Left renal pelvis (tissue), 4 donors: ENCODE results near the gene ADAM23. TPM values are rescaled to one million over a fixed set of nuclear protein-coding genes. Genes with fewer than 3 reads are reported as not detected.
A peak's percentile ranks its signal among the peaks of the same experiment; 100 is the strongest.

ENCODE experiments used
- DNase-seq, 4 donors: peaks; one replicate each; pipeline ENCODE4 v3.0.0-alpha.2; 2013; ENCODE audit warnings: low read depth in 4 of 4, low spot score in 3 of 4
- polyA plus RNA-seq, 4 donors: library from polyadenylated mRNA; unstranded; fragments of 120-200 nt; gene quantifications; one replicate each; pipeline ENCODE4 v1.2.1, GENCODE V29; 2013; ENCODE audit not compliant: insufficient read length in 4 of 4

The ADAM23 gene
- polyA plus RNA-seq, 4 donors = 3.3 to 8.5 (median 6.1) TPM

- no peak for DNase-seq
These were observed 182.8 kb downstream of the ADAM23 start for GRCh38 chr2:206626108-206626507.

GRCh38 chr2:206627632-206628031, 184.3 kb downstream of the ADAM23 start:
- no peak for DNase-seq

DNA sequence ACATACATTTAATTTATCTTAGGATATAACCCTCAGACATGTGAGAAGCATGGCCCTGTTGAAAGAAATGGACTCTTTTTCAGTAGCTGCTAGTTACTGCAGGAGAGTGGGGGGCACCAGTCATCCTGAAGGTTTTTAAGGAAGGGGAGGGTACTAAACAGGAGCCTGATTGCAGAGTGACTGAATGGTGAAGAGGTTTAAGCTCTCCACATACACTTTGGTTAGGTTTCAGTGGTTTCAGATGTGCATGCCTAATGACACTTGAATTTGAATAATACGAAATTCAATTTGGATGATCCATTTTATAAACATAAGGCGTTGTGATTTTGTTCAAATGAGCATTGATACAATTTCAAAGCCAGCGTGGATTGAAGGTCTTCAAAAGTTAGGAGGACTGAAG, 188.0 kb downstream of the ADAM23 start:
- DNase-seq = no peak

GRCh38 chr2:206635015-206635414, 191.7 kb downstream of the ADAM23 start:
- DNase-seq = no peak

DNA sequence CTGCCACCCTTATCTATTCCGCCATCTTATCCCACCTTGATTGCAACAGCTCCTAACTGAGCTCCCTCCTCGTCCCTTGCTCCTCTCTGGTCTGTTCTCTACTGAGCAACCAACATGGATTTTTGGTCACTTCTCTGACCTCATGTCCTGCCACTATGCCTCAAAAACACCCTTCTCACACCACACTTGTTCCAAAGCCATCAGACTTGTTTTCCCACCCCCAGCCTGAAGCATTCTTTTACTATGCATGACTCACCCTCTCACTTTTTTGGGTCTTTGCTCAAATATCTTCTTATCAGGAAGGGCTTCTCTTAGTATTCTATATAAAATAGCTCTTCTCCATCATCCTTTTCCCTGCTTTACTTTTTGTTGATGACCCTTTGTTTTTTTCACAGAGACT, 196.3 kb downstream of the ADAM23 start:
- DNase-seq = no peak

GRCh38 chr2:206641226-206641625, 197.9 kb downstream of the ADAM23 start:
- DNase-seq = no peak

GRCh38 chr2:206642075-206643025, 199.0 kb downstream of the ADAM23 start, which contains the start of gene FAM237A:
FAM237A (plus strand) TSS chr2:206642487; CDS start chr2:206644237, 1,750 bp downstream.
- peak; percentile 38 to 56 (median 48) for DNase-seq

DNA sequence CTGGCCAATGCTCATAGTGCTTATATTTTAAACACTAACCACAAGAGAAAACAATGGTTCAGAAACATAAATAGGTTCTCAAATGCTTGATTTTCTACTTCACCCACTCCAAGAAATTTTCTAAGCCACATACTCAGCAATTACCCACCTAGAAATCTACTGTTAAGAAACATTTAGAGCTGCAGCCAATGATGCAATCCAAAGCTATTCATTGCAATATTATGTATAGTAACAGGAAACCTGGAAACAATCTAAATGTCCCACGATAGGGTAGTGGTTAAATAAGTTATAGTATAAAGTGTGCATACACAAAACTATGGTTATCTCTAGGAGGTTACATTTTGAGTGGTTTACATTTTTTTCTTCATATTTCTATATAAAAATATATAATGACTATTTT, 204.7 kb downstream of the ADAM23 start:
- no peak for DNase-seq

DNA sequence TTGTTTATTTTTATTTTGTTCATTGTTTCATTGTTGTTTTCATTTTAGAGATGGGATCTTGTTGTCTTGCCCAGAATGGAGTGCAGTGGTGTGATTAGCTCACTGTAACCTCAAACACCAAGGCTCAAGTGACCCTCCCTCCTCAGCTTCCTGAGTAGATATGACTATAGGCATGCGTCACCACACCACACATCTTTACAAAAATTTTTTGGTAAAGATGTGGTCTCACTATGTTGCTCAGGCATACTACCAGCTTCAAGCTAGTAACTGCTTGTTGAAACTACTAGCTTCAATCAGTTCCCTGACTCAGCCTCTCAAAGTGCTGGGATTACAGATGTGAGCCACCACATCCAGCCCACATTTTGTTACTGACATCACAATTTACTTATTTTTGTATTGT, 213.8 kb downstream of the ADAM23 start:
- DNase-seq = no peak

- no peak for DNase-seq
These were observed 221.9 kb downstream of the ADAM23 start for GRCh38 chr2:206665251-206665650.

Other genes with a start within 250 kb of the ADAM23 start
- gene ZDBF2, start 168.9 kb upstream of the ADAM23 start, polyA plus RNA-seq = 10 to 100 TPM; 10.3 to 12.4 (median 11.2) TPM
- gene FAM237A, start 199.0 kb downstream of the ADAM23 start, polyA plus RNA-seq = not detected